ENCODE results near the gene PRTG. TPM values are rescaled to one million over a fixed set of nuclear protein-coding genes. Genes with fewer than 3 reads are reported as not detected.

The PRTG gene
- total RNA-seq, 6 donors from 2014 or later: 5.9 to 50.6 (median 17.6) TPM

- Histone ChIP-seq H3K4me1 (peaks cover 0 to 3% (median 0%) of the 10 kb centered on the region in 4 donors), H3K9me3 (no peaks in the 10 kb centered on the region), H3K27ac (no peak overlapping the region), H3K4me3 (no peak overlapping the region), H3K27me3 (no peaks in the 10 kb centered on the region), H3K36me3 (peaks cover 0 to 4% (median 0%) of the 10 kb centered on the region in 4 donors)
- ATAC-seq (ENCODE audit: low FRiP score in 2 of 2): no peak
- WGBS, 2 donors: 97 to 98% methylated on average over 2 of the region's 2 CpGs
- TF ChIP-seq POLR2AphosphoS5 (IDR thresholded peaks at IDR 0.05) (no peak), POLR2A (IDR thresholded peaks at IDR 0.05) (no peak), EP300 (IDR thresholded peaks at IDR 0.05) (no peak), CTCF (IDR thresholded peaks at IDR 0.05) (no peak)
- DNase-seq: no peak
Measured at GRCh38 chr15:55632434-55632833, 110.5 kb downstream of the PRTG start.

GRCh38 chr15:55630858-55631257 is 112.1 kb downstream of the PRTG start:
- Histone ChIP-seq H3K27me3 (no peaks in the 10 kb centered on the region), H3K27ac (no peak overlapping the region), H3K36me3 (no peaks in the 10 kb centered on the region), H3K9me3 (no peaks in the 10 kb centered on the region), H3K4me3 (no peak overlapping the region), H3K4me1 (peaks cover 0 to 3% (median 0%) of the 10 kb centered on the region in 4 donors)
- 61 to 68% methylated on average over 3 of the region's 3 CpGs for WGBS, 2 donors
- TF ChIP-seq EP300 (IDR thresholded peaks at IDR 0.05) (no peak), CTCF (IDR thresholded peaks at IDR 0.05) (no peak), POLR2A (IDR thresholded peaks at IDR 0.05) (no peak), POLR2AphosphoS5 (IDR thresholded peaks at IDR 0.05) (no peak)
- ATAC-seq (ENCODE audit: low FRiP score in 2 of 2): no peak
- no peak for DNase-seq

GRCh38 chr15:55628369-55628730 is 114.6 kb downstream of the PRTG start:
- no peak for DNase-seq
- TF ChIP-seq EP300 (IDR thresholded peaks at IDR 0.05) (no peak), POLR2AphosphoS5 (IDR thresholded peaks at IDR 0.05) (no peak), CTCF (IDR thresholded peaks at IDR 0.05) (no peak), POLR2A (IDR thresholded peaks at IDR 0.05) (no peak)
- Histone ChIP-seq H3K4me3 (no peak overlapping the region), H3K36me3 (no peaks in the 10 kb centered on the region), H3K4me1 (peaks cover 0 to 3% (median 0%) of the 10 kb centered on the region in 4 donors), H3K27ac (no peak overlapping the region), H3K9me3 (no peaks in the 10 kb centered on the region), H3K27me3 (no peaks in the 10 kb centered on the region)
- no peak for ATAC-seq (ENCODE audit: low FRiP score in 2 of 2)
- 87 to 96% methylated on average over 2 of the region's 2 CpGs for WGBS, 2 donors

GRCh38 chr15:55627730-55628368 is 115.1 kb downstream of the PRTG start:
- Histone ChIP-seq H3K36me3 (no peaks in the 10 kb centered on the region), H3K9me3 (no peaks in the 10 kb centered on the region), H3K4me3 (no peak overlapping the region), H3K27ac (peak overlapping the region in 1 of 4 donors; percentile 28), H3K4me1 (peaks cover 0 to 3% (median 0%) of the 10 kb centered on the region in 4 donors), H3K27me3 (no peaks in the 10 kb centered on the region)
- DNase-seq: peak in 1 of 2 donors; percentile 80
- no peak for TF ChIP-seq CTCF (IDR thresholded peaks at IDR 0.05)
- TF ChIP-seq POLR2A (IDR thresholded peaks at IDR 0.05): no peak
- peak in 1 of 4 donors; percentile 50 for TF ChIP-seq EP300 (IDR thresholded peaks at IDR 0.05)
- TF ChIP-seq POLR2AphosphoS5 (IDR thresholded peaks at IDR 0.05): peak in 1 of 2 donors; percentile 29
- 68 to 77% methylated on average over 7 of the region's 7 CpGs for WGBS, 2 donors
- ATAC-seq (ENCODE audit: low FRiP score in 2 of 2): peak; percentile 60 to 89

- TF ChIP-seq POLR2AphosphoS5 (IDR thresholded peaks at IDR 0.05): no peak
- no peak for TF ChIP-seq POLR2A (IDR thresholded peaks at IDR 0.05)
- TF ChIP-seq CTCF (IDR thresholded peaks at IDR 0.05): no peak
- TF ChIP-seq EP300 (IDR thresholded peaks at IDR 0.05): no peak
- H3K27me3 ChIP-seq: no peaks in the 10 kb centered on the region
- DNase-seq (no peak), ATAC-seq (ENCODE audit: low FRiP score in 2 of 2) (no peak)
- no peaks in the 10 kb centered on the region for H3K36me3 ChIP-seq
- 76 to 78% methylated on average over 6 of the region's 6 CpGs for WGBS, 2 donors
- H3K9me3 ChIP-seq: no peaks in the 10 kb centered on the region
- H3K27ac ChIP-seq: no peak overlapping the region
- H3K4me1 ChIP-seq: no peaks in the 10 kb centered on the region
- H3K4me3 ChIP-seq: no peak overlapping the region
Measured at GRCh38 chr15:55619783-55620182, 123.2 kb downstream of the PRTG start.
